Urinary bladder (tissue), 4 donors: ENCODE data around the gene RASGRF1. TPM values are rescaled to one million over a fixed set of nuclear protein-coding genes. Genes with fewer than 3 reads are reported as not detected.

Source experiments
- DNase-seq: peaks from one replicate; pipeline ENCODE4 v3.0.0-alpha.2; 2015; ENCODE audit errors: extremely low spot score
- H3K27ac ChIP-seq: one replicate; pipeline ENCODE4 v1.5.1; 2013; ENCODE audit warnings: low read depth, mild to moderate bottlenecking, moderate library complexity
- H3K36me3 ChIP-seq: one replicate; pipeline ENCODE4 v1.6.1; 2013; ENCODE audit warnings: mild to moderate bottlenecking, moderate library complexity; ENCODE audit not compliant: insufficient read depth
- H3K4me1 ChIP-seq: one replicate; pipeline ENCODE4 v1.6.1; 2013; ENCODE audit warnings: mild to moderate bottlenecking, moderate library complexity; ENCODE audit not compliant: insufficient read depth
- H3K4me3 ChIP-seq: one replicate; pipeline ENCODE4 v1.5.1; 2013; ENCODE audit warnings: low read depth, low read length
- WGBS: extraction: QIAGEN DNeasy Blood & Tissue Kit; methylation state at CpG from one replicate; pipeline ENCODE4 v1.1.7; 2013; 5-methylcytosine and 5-hydroxymethylcytosine counted together
- polyA plus RNA-seq: library from polyadenylated mRNA; stranded (reverse); fragments of 200-250 nt; gene quantifications from one replicate; pipeline ENCODE4 v1.2.3, GENCODE V29; 2013
- total RNA-seq: library from RNA; depleted of rRNA; stranded (reverse); fragments of >200 nt; gene quantifications from one replicate; pipeline ENCODE4 v1.2.3, GENCODE V29; 2014
- donor health status: healthy with polysubstance abuse.
- donor health status: healthy.

RASGRF1 gene
- total and polyA plus RNA-seq, 2 donors: 0.10 to 0.48 TPM

- Histone ChIP-seq H3K27ac (no peak overlapping the region), H3K4me1 (peaks cover 2% of the 10 kb centered on the region), H3K4me3 (no peak overlapping the region), H3K36me3 (no peaks in the 10 kb centered on the region)
- WGBS: 82% methylated on average over 5 of the region's 5 CpGs
- no peak for DNase-seq
These were observed 121.9 kb downstream of the RASGRF1 start for GRCh38 chr15:78968539-78969271.

GRCh38 chr15:78968114-78968513 is 122.5 kb downstream of the RASGRF1 start:
- H3K27ac ChIP-seq: no peak overlapping the region
- H3K4me3 ChIP-seq: no peak overlapping the region
- 90% methylated on average over 2 of the region's 2 CpGs for WGBS
- peaks cover 2% of the 10 kb centered on the region for H3K4me1 ChIP-seq
- DNase-seq: no peak
- H3K36me3 ChIP-seq: no peaks in the 10 kb centered on the region

GRCh38 chr15:78960308-78960707 is 130.3 kb downstream of the RASGRF1 start:
- no peaks in the 10 kb centered on the region for H3K4me1 ChIP-seq
- WGBS: 90% methylated on average over 6 of the region's 6 CpGs
- DNase-seq: no peak
- H3K36me3 ChIP-seq: no peaks in the 10 kb centered on the region
- H3K27ac ChIP-seq: no peak overlapping the region
- H3K4me3 ChIP-seq: no peak overlapping the region

GRCh38 chr15:78959360-78959759 is 131.2 kb downstream of the RASGRF1 start:
- Histone ChIP-seq H3K4me1 (no peaks in the 10 kb centered on the region), H3K36me3 (no peaks in the 10 kb centered on the region), H3K4me3 (no peak overlapping the region), H3K27ac (no peak overlapping the region)
- no peak for DNase-seq
- WGBS: 96% methylated on average over 10 of the region's 10 CpGs

GRCh38 chr15:78957416-78958093 is 133.0 kb downstream of the RASGRF1 start:
- H3K36me3 ChIP-seq: no peaks in the 10 kb centered on the region
- no peak overlapping the region for H3K27ac ChIP-seq
- H3K4me1 ChIP-seq: no peaks in the 10 kb centered on the region
- WGBS: 89% methylated on average over 9 of the region's 9 CpGs
- no peak for DNase-seq
- H3K4me3 ChIP-seq: no peak overlapping the region

GRCh38 chr15:78956937-78957336 is 133.6 kb downstream of the RASGRF1 start:
- DNase-seq: no peak
- H3K4me3 ChIP-seq: no peak overlapping the region
- no peak overlapping the region for H3K27ac ChIP-seq
- no peaks in the 10 kb centered on the region for H3K4me1 ChIP-seq
- WGBS: 88% methylated on average over 1 of the region's 1 CpG
- H3K36me3 ChIP-seq: no peaks in the 10 kb centered on the region

GRCh38 chr15:78955355-78955754 is 135.2 kb downstream of the RASGRF1 start:
- no peaks in the 10 kb centered on the region for H3K36me3 ChIP-seq
- H3K4me3 ChIP-seq: no peak overlapping the region
- no peak for DNase-seq
- 93% methylated on average over 5 of the region's 5 CpGs for WGBS
- peaks cover 3% of the 10 kb centered on the region for H3K4me1 ChIP-seq
- H3K27ac ChIP-seq: no peak overlapping the region

GRCh38 chr15:78951841-78952238 is 138.7 kb downstream of the RASGRF1 start:
- Histone ChIP-seq H3K27ac (peak overlapping the region; percentile 41), H3K4me3 (no peak overlapping the region), H3K4me1 (peaks cover 3% of the 10 kb centered on the region), H3K36me3 (no peaks in the 10 kb centered on the region)
- 65% methylated on average over 4 of the region's 4 CpGs for WGBS
- DNase-seq: no peak

GRCh38 chr15:78950902-78951840 is 139.4 kb downstream of the RASGRF1 start:
- DNase-seq: no peak
- H3K4me3 ChIP-seq: no peak overlapping the region
- whole genome bisulfite sequencing: 57% methylated on average over 10 of the region's 10 CpGs
- H3K27ac ChIP-seq: peak overlapping the region; percentile 41
- H3K4me1 ChIP-seq: peaks cover 3% of the 10 kb centered on the region
- H3K36me3 ChIP-seq: no peaks in the 10 kb centered on the region

GRCh38 chr15:78950343-78950742 is 140.2 kb downstream of the RASGRF1 start:
- WGBS: 93% methylated on average over 9 of the region's 9 CpGs
- H3K36me3 ChIP-seq: no peaks in the 10 kb centered on the region
- peaks cover 3% of the 10 kb centered on the region for H3K4me1 ChIP-seq
- no peak overlapping the region for H3K4me3 ChIP-seq
- no peak for DNase-seq
- no peak overlapping the region for H3K27ac ChIP-seq

GRCh38 chr15:78949461-78949860 is 141.1 kb downstream of the RASGRF1 start:
- Histone ChIP-seq H3K36me3 (no peaks in the 10 kb centered on the region), H3K4me3 (no peak overlapping the region), H3K27ac (no peak overlapping the region), H3K4me1 (peaks cover 3% of the 10 kb centered on the region)
- no peak for DNase-seq
- 53% methylated on average over 1 of the region's 1 CpG for WGBS

- Histone ChIP-seq H3K4me3 (no peak overlapping the region), H3K27ac (no peak overlapping the region), H3K4me1 (peaks cover 3% of the 10 kb centered on the region), H3K36me3 (no peaks in the 10 kb centered on the region)
- 91% methylated on average over 5 of the region's 5 CpGs for WGBS
- no peak for DNase-seq
These were observed 143.1 kb downstream of the RASGRF1 start for GRCh38 chr15:78947506-78947905.

- H3K4me1 ChIP-seq: peaks cover 3% of the 10 kb centered on the region
- WGBS: 95% methylated on average over 5 of the region's 5 CpGs
- DNase-seq: no peak
- no peak overlapping the region for H3K4me3 ChIP-seq
- no peak overlapping the region for H3K27ac ChIP-seq
- no peaks in the 10 kb centered on the region for H3K36me3 ChIP-seq
These were observed 144.1 kb downstream of the RASGRF1 start for GRCh38 chr15:78946493-78946892.
